Left lung (tissue), 10 donors: Measurements from ENCODE around the gene IGFBP6. TPM values are rescaled to one million over a fixed set of nuclear protein-coding genes. Genes with fewer than 3 reads are reported as not detected.

Source experiments
- ATAC-seq: fragments of 200-7000 bp; cut with Tn5 transposase; one replicate; pipeline ENCODE4 v1.9.1; 2020; ENCODE audit warnings: moderate library complexity
- DNase-seq, 4 donors: peaks; one replicate each; pipeline ENCODE4 v3.0.0-alpha.2; 2013 to 2020
- H3K27ac ChIP-seq, 2 donors: fragments of 200-600 bp; sonication (generic) in 1 of 2; one replicate each; pipeline versions ENCODE4 v1.5.0 to v1.8.0; 2020 to 2021
- H3K27me3 ChIP-seq, 2 donors: fragments of 200-600 bp; sonication (generic) in 1 of 2; one replicate each; pipeline versions ENCODE4 v1.5.0 to v1.8.0; 2020 to 2021
- H3K36me3 ChIP-seq, 2 donors: fragments of 200-600 bp; sonication (generic) in 1 of 2; one replicate each; pipeline versions ENCODE4 v1.5.0 to v1.8.0; 2020 to 2021
- H3K4me1 ChIP-seq, 2 donors: fragments of 200-600 bp; one replicate each; pipeline ENCODE4 v1.8.0; 2021
- H3K4me3 ChIP-seq, 2 donors: fragments of 200-600 bp; sonication (generic) in 1 of 2; one replicate each; pipeline versions ENCODE4 v1.5.0 to v1.8.0; 2020 to 2021; ENCODE audit warnings: mild to moderate bottlenecking in 1 of 2
- H3K9me3 ChIP-seq, 2 donors: fragments of 200-600 bp; sonication (generic) in 1 of 2; one replicate each; pipeline versions ENCODE4 v1.5.0 to v1.8.0; 2020 to 2021
- CTCF ChIP-seq, 2 donors: fragments of 200-600 bp; sonication (generic) in 1 of 2; IDR thresholded peaks; one replicate each; pipeline versions ENCODE4 v1.5.0 to v1.8.0; 2021; ENCODE audit warnings: antibody characterized with exemption in 2 of 2
- intact Hi-C, 2 donors: fragments of 100-400 bp; cut with DNase I; formaldehyde crosslinking; loops; one replicate each; pipeline versions ENCODE4 v1.11.2 to v1.14.2; 2022
- polyA plus RNA-seq, 6 donors: library from polyadenylated mRNA; unstranded; fragments of 120-200 nt; gene quantifications; one replicate each; pipeline ENCODE4 v1.2.1, GENCODE V29; 2013; ENCODE audit not compliant: insufficient read length in 6 of 6
- total RNA-seq, 2 donors: library from RNA; stranded (reverse); fragmentation: NEBNext Ultra II Directional; extraction: Animal tissue kit (Norgen Biotek cat#: 25700); gene quantifications; one replicate each; pipeline ENCODE4 v1.2.1, GENCODE V29; 2021
- donor health status: DM: no; HTN: yes; CAD: no.
- donor health status: DM: no; HTN: no; CAD: no.

IGFBP6 gene
- total and polyA plus RNA-seq, 8 donors, result 15.4 to 29.1 (median 22.7) TPM

GRCh38 chr12:53096759-53097158, 708 bp upstream of the IGFBP6 start:
- no peaks in the 10 kb centered on the region for H3K9me3 ChIP-seq
- peak overlapping the region; percentile 41 to 49 for H3K4me3 ChIP-seq
- peaks cover 0 to 34% of the 10 kb centered on the region in 2 donors for H3K27me3 ChIP-seq
- no peak for TF ChIP-seq CTCF (IDR thresholded peaks at IDR 0.05)
- ATAC-seq, result no peak
- intact Hi-C loops, result no loop called here
- peak overlapping the region; percentile 23 to 78 for H3K27ac ChIP-seq
- peaks cover 11 to 42% of the 10 kb centered on the region in 2 donors for H3K4me1 ChIP-seq
- H3K36me3 ChIP-seq, result no peaks in the 10 kb centered on the region
- DNase-seq, result no peak

GRCh38 chr12:53097207-53097563, 282 bp upstream of the IGFBP6 start:
- H3K4me1 ChIP-seq, result peaks cover 11 to 46% of the 10 kb centered on the region in 2 donors
- ATAC-seq, result peak; percentile 20
- no peak for TF ChIP-seq CTCF (IDR thresholded peaks at IDR 0.05)
- H3K9me3 ChIP-seq, result no peaks in the 10 kb centered on the region
- H3K4me3 ChIP-seq, result peak overlapping the region; percentile 41 to 49
- H3K27ac ChIP-seq, result peak overlapping the region; percentile 66 to 78
- intact Hi-C loops, result no loop called here
- H3K36me3 ChIP-seq, result no peaks in the 10 kb centered on the region
- H3K27me3 ChIP-seq, result peaks cover 0 to 34% of the 10 kb centered on the region in 2 donors
- peak in 2 of 4 donors; percentile 59 to 68 for DNase-seq

- no peak for DNase-seq
- Histone ChIP-seq H3K4me3 (peak overlapping the region in 1 of 2 donors; percentile 49), H3K9me3 (no peaks in the 10 kb centered on the region), H3K36me3 (no peaks in the 10 kb centered on the region), H3K27me3 (peaks cover 0 to 34% of the 10 kb centered on the region in 2 donors), H3K4me1 (peaks cover 11 to 59% of the 10 kb centered on the region in 2 donors), H3K27ac (peak overlapping the region; percentile 66 to 78)
- intact Hi-C loops, result loop anchor here in 1 of 2 donors (2.0 kb wide), 1 partner anchor 34 kb away; no protein-coding TSS in a partner anchor
- TF ChIP-seq CTCF (IDR thresholded peaks at IDR 0.05), result no peak
- peak; percentile 11 for ATAC-seq
These were observed 1.0 kb downstream of the IGFBP6 start for GRCh38 chr12:53098354-53098981.

DNA sequence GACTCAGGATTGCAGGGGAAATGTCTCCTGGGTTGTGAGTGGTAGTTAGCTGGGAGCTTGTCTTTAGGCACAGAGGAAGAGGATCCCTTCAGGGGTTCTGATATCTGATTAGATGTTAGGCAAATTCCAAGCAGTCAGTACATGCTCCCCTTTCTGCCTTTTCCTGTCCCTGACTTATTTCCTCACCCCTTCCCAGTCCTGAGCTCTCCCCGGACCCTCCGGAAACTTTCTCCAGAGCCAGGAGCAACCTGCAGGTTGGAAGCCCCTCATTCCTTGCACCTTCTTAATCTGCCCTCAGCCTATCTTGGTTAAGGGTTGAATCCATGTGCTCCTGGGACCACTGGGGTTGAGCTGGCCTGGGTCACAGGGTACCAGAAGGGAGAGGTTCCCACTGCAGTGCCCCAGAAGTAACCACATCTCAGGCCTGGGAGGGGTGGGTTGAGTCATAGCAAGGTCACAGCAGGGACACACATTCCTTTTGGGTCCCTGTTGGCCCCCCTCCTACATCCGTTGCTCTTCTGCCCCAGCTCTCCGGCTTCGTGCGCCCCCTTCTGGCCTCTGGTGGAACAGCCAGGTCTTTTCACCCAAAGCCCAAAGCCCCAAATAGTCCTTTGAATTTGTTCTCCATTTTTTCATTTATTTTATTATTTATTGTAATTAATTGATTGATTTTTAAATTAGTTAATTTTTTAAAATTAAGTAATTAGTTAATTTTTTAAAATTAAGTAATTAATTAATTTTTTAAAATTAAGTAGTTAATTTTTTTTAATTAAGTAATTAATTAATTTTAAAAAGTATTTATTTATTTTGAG, 1.8 kb downstream of the IGFBP6 start:
- Histone ChIP-seq H3K4me1 (peaks cover 11 to 61% of the 10 kb centered on the region in 2 donors), H3K36me3 (no peaks in the 10 kb centered on the region), H3K27ac (peak overlapping the region; percentile 66 to 70), H3K4me3 (no peak overlapping the region), H3K27me3 (peaks cover 0 to 34% of the 10 kb centered on the region in 2 donors), H3K9me3 (no peaks in the 10 kb centered on the region)
- ATAC-seq (peak; percentile 72), DNase-seq (peak; percentile 84 to 95 (median 90))
- intact Hi-C loops, result loop anchor here in 1 of 2 donors (2.0 kb wide), 1 partner anchor 34 kb away; no protein-coding TSS in a partner anchor
- TF ChIP-seq CTCF (IDR thresholded peaks at IDR 0.05), result peak; percentile 96
